22Rv1 (cell line): Measurements from ENCODE around the gene KIF26A.

Experiments used
- H3K27ac ChIP-seq: fragments of 450-650 bp; 2 replicates; pipeline ENCODE4 v1.5.1; 2017
- ZFX ChIP-seq: fragments of 450-650 bp; IDR thresholded peaks from 2 replicates; pipeline ENCODE4 v1.6.1; 2017; ENCODE audit warnings: antibody characterized with exemption, borderline replicate concordance
- TF ChIP-seq, protein P1 (sequence below): fragments of 450-650 bp; IDR thresholded peaks from 2 replicates; pipeline ENCODE4 v1.5.1; 2017; ENCODE audit warnings: mild to moderate bottlenecking

The KIF26A gene

GRCh38 chr14:104175811-104176210, 37.4 kb downstream of the KIF26A start:
- H3K27ac ChIP-seq = no peak overlapping the region
- TF ChIP-seq, protein P1, sequence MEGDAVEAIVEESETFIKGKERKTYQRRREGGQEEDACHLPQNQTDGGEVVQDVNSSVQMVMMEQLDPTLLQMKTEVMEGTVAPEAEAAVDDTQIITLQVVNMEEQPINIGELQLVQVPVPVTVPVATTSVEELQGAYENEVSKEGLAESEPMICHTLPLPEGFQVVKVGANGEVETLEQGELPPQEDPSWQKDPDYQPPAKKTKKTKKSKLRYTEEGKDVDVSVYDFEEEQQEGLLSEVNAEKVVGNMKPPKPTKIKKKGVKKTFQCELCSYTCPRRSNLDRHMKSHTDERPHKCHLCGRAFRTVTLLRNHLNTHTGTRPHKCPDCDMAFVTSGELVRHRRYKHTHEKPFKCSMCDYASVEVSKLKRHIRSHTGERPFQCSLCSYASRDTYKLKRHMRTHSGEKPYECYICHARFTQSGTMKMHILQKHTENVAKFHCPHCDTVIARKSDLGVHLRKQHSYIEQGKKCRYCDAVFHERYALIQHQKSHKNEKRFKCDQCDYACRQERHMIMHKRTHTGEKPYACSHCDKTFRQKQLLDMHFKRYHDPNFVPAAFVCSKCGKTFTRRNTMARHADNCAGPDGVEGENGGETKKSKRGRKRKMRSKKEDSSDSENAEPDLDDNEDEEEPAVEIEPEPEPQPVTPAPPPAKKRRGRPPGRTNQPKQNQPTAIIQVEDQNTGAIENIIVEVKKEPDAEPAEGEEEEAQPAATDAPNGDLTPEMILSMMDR = no peak
- TF ChIP-seq ZFX = no peak

GRCh38 chr14:104176611-104177010, 38.2 kb downstream of the KIF26A start:
- no peak for TF ChIP-seq ZFX
- TF ChIP-seq, protein P1 = no peak
- no peak overlapping the region for H3K27ac ChIP-seq

GRCh38 chr14:104177411-104177810, 39.0 kb downstream of the KIF26A start:
- TF ChIP-seq ZFX = no peak
- TF ChIP-seq, protein P1 = no peak
- no peak overlapping the region for H3K27ac ChIP-seq

GRCh38 chr14:104178279-104178678, 39.9 kb downstream of the KIF26A start:
- H3K27ac ChIP-seq = no peak overlapping the region
- TF ChIP-seq, protein P1 = no peak
- TF ChIP-seq ZFX = no peak

DNA sequence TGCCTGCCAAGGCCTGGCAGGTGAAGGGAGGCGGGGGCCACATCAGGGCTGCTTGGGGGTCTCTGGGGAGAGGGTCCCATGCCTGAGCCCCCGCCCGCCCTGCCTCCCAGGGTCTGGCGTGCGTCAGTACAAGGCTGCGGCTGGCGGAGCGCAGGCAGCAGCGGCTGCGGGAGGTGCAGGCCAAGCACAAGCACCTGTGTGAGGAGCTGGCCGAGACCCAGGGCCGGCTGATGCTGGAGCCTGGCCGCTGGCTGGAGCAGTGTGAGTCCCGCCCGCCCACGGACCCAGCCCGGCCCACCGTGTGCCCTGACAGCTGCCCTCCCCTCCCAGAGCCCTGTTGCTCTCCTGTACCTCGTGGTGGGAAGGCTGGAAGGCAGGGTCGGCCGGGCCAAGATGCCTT, 40.7 kb downstream of the KIF26A start:
- no peak overlapping the region for H3K27ac ChIP-seq
- TF ChIP-seq, protein P1 = no peak
- no peak for TF ChIP-seq ZFX

- no peak overlapping the region for H3K27ac ChIP-seq
- no peak for TF ChIP-seq ZFX
- TF ChIP-seq, protein P1 = no peak
These were observed 41.3 kb downstream of the KIF26A start for GRCh38 chr14:104179564-104180129.

GRCh38 chr14:104180561-104181165, 42.3 kb downstream of the KIF26A start:
- TF ChIP-seq, protein P1 = no peak
- no peak for TF ChIP-seq ZFX
- no peak overlapping the region for H3K27ac ChIP-seq
